Mesothelial cell of epicardium (in vitro differentiated cells): ENCODE measurements around the gene ZNF248. TPM values are rescaled to one million over a fixed set of nuclear protein-coding genes. Genes with fewer than 3 reads are reported as not detected.
"Not testable (repeated sequence)": the region's sequence is repeated elsewhere in the genome, so short reads cannot be mapped to it uniquely, and the experiment has no call there.

Source experiments
- DNase-seq, 2 experiments: peaks; one replicate each; pipeline ENCODE4 v3.0.0; 2021; ENCODE audit warnings: low spot score in 2 of 2; ENCODE audit not compliant: unreplicated experiment in 2 of 2
- H3K27ac Mint-ChIP-seq: 2 replicates; pipeline ENCODE4 v1.8.0; 2021; ENCODE audit warnings: mixed read lengths
- H3K27me3 Mint-ChIP-seq: 2 replicates; pipeline ENCODE4 v1.8.0; 2021; ENCODE audit warnings: low read depth, mixed read lengths
- H3K36me3 Mint-ChIP-seq: 2 replicates; pipeline ENCODE4 v1.8.0; 2021; ENCODE audit warnings: mixed read lengths
- H3K4me1 Mint-ChIP-seq: 2 replicates; pipeline ENCODE4 v1.8.0; 2021; ENCODE audit warnings: mixed read lengths
- H3K4me3 Mint-ChIP-seq: 2 replicates; pipeline ENCODE4 v1.8.0; 2021; ENCODE audit warnings: mild to moderate bottlenecking, moderate library complexity, mixed read lengths
- H3K9me3 Mint-ChIP-seq: 2 replicates; pipeline ENCODE4 v1.8.0; 2021; ENCODE audit warnings: mixed read lengths
- total RNA-seq: library from RNA; stranded (reverse); gene quantifications from 3 replicates; pipeline ENCODE4 v1.2.1, GENCODE V29; 2021
- TF ChIP-seq, protein P1 (sequence below): fragments of 200-600 bp; sonication (generic); IDR thresholded peaks from one replicate; pipeline ENCODE4 v1.5.0; 2021; ENCODE audit warnings: antibody characterized with exemption; ENCODE audit not compliant: unreplicated experiment

Gene ZNF248
- total RNA-seq, 1 donor from 2014 or later: 15.8 TPM

DNA sequence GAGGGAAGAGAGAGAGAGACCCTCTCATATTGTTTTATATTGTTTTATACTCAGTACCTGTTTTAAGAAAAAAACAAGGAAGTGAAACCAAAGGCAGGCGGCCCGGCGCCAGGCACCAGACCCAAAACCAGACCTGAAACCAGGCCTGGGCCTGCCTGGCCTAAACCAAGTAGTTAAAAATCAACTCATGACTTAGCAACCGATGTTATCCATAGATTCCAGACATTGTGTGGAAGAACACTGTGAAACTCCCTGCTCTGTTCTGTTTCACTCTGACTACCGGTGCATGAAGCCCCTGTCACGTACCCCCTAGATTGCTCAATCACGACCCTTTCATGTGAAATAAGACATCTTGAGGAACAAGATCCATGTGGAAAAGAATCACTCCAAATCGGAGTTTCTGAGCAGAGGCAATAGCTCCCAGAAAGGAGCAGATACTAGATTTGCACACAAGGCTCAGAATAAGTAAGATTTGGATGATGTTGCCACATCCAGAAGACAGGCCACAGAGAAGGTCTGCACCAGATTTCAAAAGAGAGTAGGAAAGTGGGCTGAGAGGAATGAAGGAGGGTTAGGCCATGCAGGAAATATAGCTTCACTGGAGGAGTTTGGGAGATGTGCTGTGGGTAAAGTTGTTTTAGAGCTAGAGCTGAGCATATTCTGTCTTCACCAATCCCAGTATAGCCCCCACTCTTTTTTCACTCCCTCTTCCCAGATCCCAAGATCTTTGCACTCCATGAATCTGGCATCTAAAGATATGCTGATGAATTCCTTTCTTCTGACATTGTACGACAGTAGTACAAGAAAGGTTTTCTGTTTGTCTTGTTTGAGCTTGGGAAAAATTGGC is 8.8 kb upstream of the ZNF248 start:
- peaks cover 64% of the 10 kb centered on the region for H3K9me3 Mint-ChIP-seq
- no peaks in the 10 kb centered on the region for H3K4me1 Mint-ChIP-seq
- TF ChIP-seq, protein P1, sequence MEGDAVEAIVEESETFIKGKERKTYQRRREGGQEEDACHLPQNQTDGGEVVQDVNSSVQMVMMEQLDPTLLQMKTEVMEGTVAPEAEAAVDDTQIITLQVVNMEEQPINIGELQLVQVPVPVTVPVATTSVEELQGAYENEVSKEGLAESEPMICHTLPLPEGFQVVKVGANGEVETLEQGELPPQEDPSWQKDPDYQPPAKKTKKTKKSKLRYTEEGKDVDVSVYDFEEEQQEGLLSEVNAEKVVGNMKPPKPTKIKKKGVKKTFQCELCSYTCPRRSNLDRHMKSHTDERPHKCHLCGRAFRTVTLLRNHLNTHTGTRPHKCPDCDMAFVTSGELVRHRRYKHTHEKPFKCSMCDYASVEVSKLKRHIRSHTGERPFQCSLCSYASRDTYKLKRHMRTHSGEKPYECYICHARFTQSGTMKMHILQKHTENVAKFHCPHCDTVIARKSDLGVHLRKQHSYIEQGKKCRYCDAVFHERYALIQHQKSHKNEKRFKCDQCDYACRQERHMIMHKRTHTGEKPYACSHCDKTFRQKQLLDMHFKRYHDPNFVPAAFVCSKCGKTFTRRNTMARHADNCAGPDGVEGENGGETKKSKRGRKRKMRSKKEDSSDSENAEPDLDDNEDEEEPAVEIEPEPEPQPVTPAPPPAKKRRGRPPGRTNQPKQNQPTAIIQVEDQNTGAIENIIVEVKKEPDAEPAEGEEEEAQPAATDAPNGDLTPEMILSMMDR: no peak
- no peak for DNase-seq
- H3K27me3 Mint-ChIP-seq: no peaks in the 10 kb centered on the region
- H3K36me3 Mint-ChIP-seq: no peaks in the 10 kb centered on the region
- no peak overlapping the region for H3K27ac Mint-ChIP-seq
- no peak overlapping the region for H3K4me3 Mint-ChIP-seq

- H3K4me3 Mint-ChIP-seq: no peak overlapping the region
- TF ChIP-seq, protein P1: no peak
- no peak overlapping the region for H3K27ac Mint-ChIP-seq
- H3K36me3 Mint-ChIP-seq: no peaks in the 10 kb centered on the region
- no peaks in the 10 kb centered on the region for H3K27me3 Mint-ChIP-seq
- H3K9me3 Mint-ChIP-seq: peaks cover 64% of the 10 kb centered on the region
- H3K4me1 Mint-ChIP-seq: no peaks in the 10 kb centered on the region
- no peak for DNase-seq
Measured at GRCh38 chr10:37865264-37865663, 7.9 kb upstream of the ZNF248 start.

GRCh38 chr10:37860494-37861190 is 3.2 kb upstream of the ZNF248 start:
- Mint-ChIP-seq H3K27me3 (no peaks in the 10 kb centered on the region), H3K36me3 (no peaks in the 10 kb centered on the region), H3K9me3 (peaks cover 44% of the 10 kb centered on the region)

DNA sequence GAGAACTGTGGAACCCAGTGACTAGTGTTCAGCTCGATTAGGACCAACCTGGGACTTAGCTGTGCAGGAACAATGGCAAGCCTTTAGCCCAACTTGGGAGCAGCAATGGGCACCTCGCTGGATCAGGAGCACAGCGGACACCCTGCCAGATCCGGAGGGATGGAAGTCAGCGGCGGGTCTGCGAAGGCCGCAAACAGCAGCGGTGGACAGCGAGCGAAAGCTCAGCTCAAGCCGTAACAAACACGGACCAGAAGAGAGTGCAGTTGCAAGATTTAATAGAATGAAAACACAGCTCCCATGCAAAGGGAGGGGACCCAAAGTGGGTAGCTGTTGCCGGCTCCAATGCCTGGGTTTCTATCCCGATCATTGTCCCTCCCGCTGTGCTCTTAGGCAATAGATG is 1.9 kb upstream of the ZNF248 start:
- not testable (repeated sequence) for H3K36me3 Mint-ChIP-seq, DNase-seq, H3K27me3 Mint-ChIP-seq, H3K4me3 Mint-ChIP-seq, H3K27ac Mint-ChIP-seq
- Mint-ChIP-seq H3K4me1 (peaks cover 20% of the 10 kb centered on the region), H3K9me3 (peaks cover 40% of the 10 kb centered on the region)

More at GRCh38 chr10:37860494-37861190, 3.2 kb upstream of the ZNF248 start:
- Mint-ChIP-seq H3K27ac (no peak overlapping the region), H3K4me1 (peaks cover 9% of the 10 kb centered on the region), H3K4me3 (no peak overlapping the region)
- TF ChIP-seq, protein P1: no peak
- no peak for DNase-seq

DNA sequence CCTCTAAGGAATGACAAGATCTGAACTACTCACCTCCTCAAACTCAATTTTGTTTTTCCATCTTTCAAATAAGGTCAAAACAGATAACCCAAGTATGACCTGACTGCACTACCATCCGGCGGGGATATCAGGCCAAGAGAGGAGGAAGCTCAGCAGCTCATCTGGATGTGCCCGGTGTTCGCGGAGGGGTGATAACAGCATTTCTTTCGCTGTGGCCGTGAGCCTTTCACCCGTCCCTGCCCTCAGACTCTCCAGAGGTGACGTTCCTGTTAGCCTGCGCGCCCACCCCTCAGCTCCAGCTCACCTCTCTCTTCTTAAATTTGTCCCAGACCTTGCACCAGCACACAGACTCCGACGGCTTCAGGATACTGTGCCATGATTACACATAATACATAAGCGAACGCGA is 526 bp downstream of the ZNF248 start:
- H3K4me1 Mint-ChIP-seq: peaks cover 22% of the 10 kb centered on the region
- peak overlapping the region; percentile 94 for H3K27ac Mint-ChIP-seq
- DNase-seq: no peak
- H3K27me3 Mint-ChIP-seq: no peaks in the 10 kb centered on the region
- TF ChIP-seq, protein P1: no peak
- H3K9me3 Mint-ChIP-seq: peaks cover 42% of the 10 kb centered on the region
- H3K4me3 Mint-ChIP-seq: peak overlapping the region; percentile 86
- H3K36me3 Mint-ChIP-seq: peaks cover 12% of the 10 kb centered on the region

DNA sequence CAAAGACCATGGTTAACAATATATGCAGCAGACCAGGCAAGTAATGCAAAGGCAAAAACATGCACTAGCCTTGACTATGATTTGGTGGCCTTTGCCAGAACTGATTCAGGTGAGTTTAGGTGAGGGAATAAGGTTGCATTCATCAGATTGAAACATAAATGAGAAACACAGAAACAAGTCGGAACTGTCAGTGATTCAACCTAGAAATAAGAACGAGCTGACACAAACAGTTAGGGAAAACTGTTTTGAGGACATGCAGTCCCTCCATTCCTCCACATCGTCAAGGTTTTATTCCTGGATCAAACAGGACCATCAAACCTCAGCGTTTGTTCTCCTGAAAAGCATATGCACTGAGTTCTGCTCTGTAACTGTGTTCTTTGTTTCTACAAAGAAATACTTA is 1.8 kb downstream of the ZNF248 start:
- Mint-ChIP-seq H3K27me3 (no peaks in the 10 kb centered on the region), H3K27ac (no peak overlapping the region), H3K9me3 (peaks cover 38% of the 10 kb centered on the region), H3K4me1 (peaks cover 22% of the 10 kb centered on the region), H3K36me3 (peaks cover 17% of the 10 kb centered on the region), H3K4me3 (peak overlapping the region; percentile 86)
- TF ChIP-seq, protein P1: no peak
- DNase-seq: no peak
